BLaER1 (cell line): ENCODE data around the gene PARM1.

Experiments used
- H3K27ac ChIP-seq: shearing (Covaris generic); formaldehyde crosslinking; 2 replicates; pipeline ENCODE4 v1.8.1; 2022
- H3K27me3 ChIP-seq: shearing (Covaris generic); formaldehyde crosslinking; 2 replicates; pipeline ENCODE4 v1.8.1; 2022
- H3K36me3 ChIP-seq: shearing (Covaris generic); formaldehyde crosslinking; 2 replicates; pipeline ENCODE4 v1.8.1; 2022
- H3K4me1 ChIP-seq: shearing (Covaris generic); formaldehyde crosslinking; 2 replicates; pipeline ENCODE4 v1.8.1; 2022
- H3K4me2 ChIP-seq: shearing (Covaris generic); formaldehyde crosslinking; 2 replicates; pipeline ENCODE4 v1.8.1; 2022
- H3K4me3 ChIP-seq: shearing (Covaris generic); formaldehyde crosslinking; 2 replicates; pipeline ENCODE4 v1.8.1; 2022
- H3K9ac ChIP-seq: shearing (Covaris generic); formaldehyde crosslinking; 2 replicates; pipeline ENCODE4 v1.8.1; 2022
- H3K9me3 ChIP-seq: shearing (Covaris generic); formaldehyde crosslinking; 2 replicates; pipeline ENCODE4 v1.8.1; 2022
- H4K20me1 ChIP-seq: shearing (Covaris generic); formaldehyde crosslinking; 2 replicates; pipeline ENCODE4 v1.8.1; 2022
- Cebpa-rat ChIP-seq: shearing (Covaris generic); IDR thresholded peaks from 2 replicates; pipeline ENCODE4 v1.8.1; 2022

The PARM1 gene

GRCh38 chr4:75025431-75025830, 92.5 kb downstream of the PARM1 start:
- Histone ChIP-seq H3K27ac (no peak overlapping the region), H4K20me1 (no peaks in the 10 kb centered on the region), H3K4me1 (no peaks in the 10 kb centered on the region), H3K9me3 (no peaks in the 10 kb centered on the region), H3K4me2 (no peak overlapping the region), H3K36me3 (no peaks in the 10 kb centered on the region), H3K4me3 (no peak overlapping the region), H3K27me3 (no peaks in the 10 kb centered on the region), H3K9ac (no peak overlapping the region)
- no peak for TF ChIP-seq Cebpa-rat

- TF ChIP-seq Cebpa-rat = no peak
- Histone ChIP-seq H3K9me3 (no peaks in the 10 kb centered on the region), H3K36me3 (no peaks in the 10 kb centered on the region), H3K4me1 (no peaks in the 10 kb centered on the region), H3K4me2 (no peak overlapping the region), H3K27ac (no peak overlapping the region), H3K4me3 (no peak overlapping the region), H3K27me3 (no peaks in the 10 kb centered on the region), H4K20me1 (no peaks in the 10 kb centered on the region), H3K9ac (no peak overlapping the region)
Measured at GRCh38 chr4:75028196-75028854, 95.4 kb downstream of the PARM1 start.

GRCh38 chr4:75030028-75030427, 97.1 kb downstream of the PARM1 start:
- no peak overlapping the region for H3K27ac ChIP-seq
- H3K4me2 ChIP-seq = no peak overlapping the region
- H3K36me3 ChIP-seq = no peaks in the 10 kb centered on the region
- no peaks in the 10 kb centered on the region for H3K9me3 ChIP-seq
- no peak overlapping the region for H3K4me3 ChIP-seq
- H3K9ac ChIP-seq = no peak overlapping the region
- peaks cover 2% of the 10 kb centered on the region; the same call in 1 of the 2 replicates for H3K4me1 ChIP-seq
- H4K20me1 ChIP-seq = no peaks in the 10 kb centered on the region
- no peaks in the 10 kb centered on the region for H3K27me3 ChIP-seq
- no peak for TF ChIP-seq Cebpa-rat

- no peak overlapping the region for H3K4me2 ChIP-seq
Measured at GRCh38 chr4:75030649-75031235, 97.8 kb downstream of the PARM1 start.

GRCh38 chr4:75031775-75032174, 98.9 kb downstream of the PARM1 start:
- no peak for TF ChIP-seq Cebpa-rat
- Histone ChIP-seq H3K27me3 (no peaks in the 10 kb centered on the region), H4K20me1 (no peaks in the 10 kb centered on the region)

More at GRCh38 chr4:75030649-75031235, 97.8 kb downstream of the PARM1 start:
- H3K36me3 ChIP-seq = no peaks in the 10 kb centered on the region
- no peaks in the 10 kb centered on the region for H4K20me1 ChIP-seq
- no peak overlapping the region for H3K9ac ChIP-seq
- peaks cover 9% of the 10 kb centered on the region; the same call in 1 of the 2 replicates for H3K4me1 ChIP-seq
- H3K27ac ChIP-seq = no peak overlapping the region
- no peak overlapping the region for H3K4me3 ChIP-seq
- H3K9me3 ChIP-seq = no peaks in the 10 kb centered on the region
- TF ChIP-seq Cebpa-rat = no peak
- no peaks in the 10 kb centered on the region for H3K27me3 ChIP-seq

GRCh38 chr4:75034523-75034922, 101.6 kb downstream of the PARM1 start:
- no peak overlapping the region for H3K27ac ChIP-seq
- no peaks in the 10 kb centered on the region for H3K9me3 ChIP-seq
- no peaks in the 10 kb centered on the region for H3K27me3 ChIP-seq
- no peak overlapping the region for H3K4me3 ChIP-seq
- peaks cover 17% of the 10 kb centered on the region; the same call in 1 of the 2 replicates for H3K4me1 ChIP-seq
- no peaks in the 10 kb centered on the region for H3K36me3 ChIP-seq
- no peaks in the 10 kb centered on the region for H4K20me1 ChIP-seq
- H3K9ac ChIP-seq = no peak overlapping the region
- no peak for TF ChIP-seq Cebpa-rat
- H3K4me2 ChIP-seq = no peak overlapping the region

More at GRCh38 chr4:75031775-75032174, 98.9 kb downstream of the PARM1 start:
- H3K4me3 ChIP-seq = no peak overlapping the region
- no peak overlapping the region for H3K4me2 ChIP-seq
- no peak overlapping the region for H3K27ac ChIP-seq
- no peaks in the 10 kb centered on the region for H3K36me3 ChIP-seq
- H3K4me1 ChIP-seq = peaks cover 17% of the 10 kb centered on the region; the same call in 1 of the 2 replicates
- no peak overlapping the region for H3K9ac ChIP-seq
- no peaks in the 10 kb centered on the region for H3K9me3 ChIP-seq

- Histone ChIP-seq H3K27ac (no peak overlapping the region; the same call in 1 of the 2 replicates), H3K4me2 (no peak overlapping the region; the same call in 1 of the 2 replicates), H3K4me1 (peaks cover 17% of the 10 kb centered on the region; the same call in 1 of the 2 replicates), H4K20me1 (no peaks in the 10 kb centered on the region), H3K9me3 (no peaks in the 10 kb centered on the region), H3K9ac (no peak overlapping the region), H3K36me3 (no peaks in the 10 kb centered on the region), H3K27me3 (no peaks in the 10 kb centered on the region), H3K4me3 (no peak overlapping the region)
- no peak for TF ChIP-seq Cebpa-rat
Measured at GRCh38 chr4:75035321-75035720, 102.4 kb downstream of the PARM1 start.

GRCh38 chr4:75036046-75036830, 103.3 kb downstream of the PARM1 start:
- Histone ChIP-seq H4K20me1 (no peaks in the 10 kb centered on the region), H3K4me1 (peaks cover 17% of the 10 kb centered on the region; the same call in 1 of the 2 replicates), H3K4me3 (no peak overlapping the region), H3K9me3 (no peaks in the 10 kb centered on the region), H3K27ac (no peak overlapping the region), H3K4me2 (peak overlapping the region; percentile 29), H3K36me3 (no peaks in the 10 kb centered on the region), H3K27me3 (no peaks in the 10 kb centered on the region), H3K9ac (no peak overlapping the region)
- no peak for TF ChIP-seq Cebpa-rat

- TF ChIP-seq Cebpa-rat = no peak
- H3K36me3 ChIP-seq = no peaks in the 10 kb centered on the region
- no peak overlapping the region for H3K27ac ChIP-seq
Measured at GRCh38 chr4:75037252-75037651, 104.3 kb downstream of the PARM1 start.

GRCh38 chr4:75038376-75038775, 105.5 kb downstream of the PARM1 start:
- H4K20me1 ChIP-seq = no peaks in the 10 kb centered on the region
- no peak overlapping the region for H3K4me2 ChIP-seq
- peaks cover 17% of the 10 kb centered on the region; the same call in 1 of the 2 replicates for H3K4me1 ChIP-seq
- no peaks in the 10 kb centered on the region for H3K36me3 ChIP-seq
- TF ChIP-seq Cebpa-rat = no peak
- no peak overlapping the region for H3K4me3 ChIP-seq
- no peaks in the 10 kb centered on the region for H3K9me3 ChIP-seq
- no peaks in the 10 kb centered on the region for H3K27me3 ChIP-seq
- no peak overlapping the region for H3K9ac ChIP-seq
- H3K27ac ChIP-seq = no peak overlapping the region

More at GRCh38 chr4:75037252-75037651, 104.3 kb downstream of the PARM1 start:
- Histone ChIP-seq H3K9ac (no peak overlapping the region), H3K9me3 (no peaks in the 10 kb centered on the region), H3K4me1 (peaks cover 17% of the 10 kb centered on the region; the same call in 1 of the 2 replicates), H3K4me2 (no peak overlapping the region), H4K20me1 (no peaks in the 10 kb centered on the region), H3K27me3 (no peaks in the 10 kb centered on the region), H3K4me3 (no peak overlapping the region)
